H1 (cell line): ENCODE results near the gene SEZ6. TPM values are rescaled to one million over a fixed set of nuclear protein-coding genes. Genes with fewer than 3 reads are reported as not detected.
A peak's percentile ranks its signal among the peaks of the same experiment; 100 is the strongest.

Experiments
- CTCF ChIA-PET: fragments of 300-600 bp; sonication (Branson Sonifier 250); formaldehyde crosslinking; loops from one replicate; lab custom pipeline; 2021; ENCODE audit not compliant: partially characterized antibody; lab: Charles Lee
- POLR2A ChIA-PET: fragments of 300-600 bp; sonication (Branson Sonifier 250); formaldehyde crosslinking; loops from one replicate; lab custom pipeline; 2021; ENCODE audit warnings: inconsistent platforms; ENCODE audit not compliant: partially characterized antibody; lab: Charles Lee
- DNase-seq, 2 experiments: peaks; one replicate each; pipeline versions ENCODE4 v3.0.0 to v3.0.0-alpha.2; 2010 to 2022; ENCODE audit warnings: low spot score in 2 of 2, low read depth in 1 of 2, mixed read lengths in 1 of 2
- FAIRE-seq: peaks from 2 replicates; lab custom pipeline; 2011; peaks lifted over from hg19 to GRCh38; lab: Jason Lieb, UNC
- H2AFZ ChIP-seq: 2 replicates; pipeline ENCODE4 v1.8.1; 2012; ENCODE audit warnings: low read length, inconsistent platforms
- H2AK5ac ChIP-seq: 2 replicates; pipeline ENCODE4 v1.6.1; 2013; ENCODE audit warnings: low read depth, low read length
- H2BK120ac ChIP-seq: replicated peaks from 2 replicates; pipeline ENCODE3; 2013; ENCODE audit warnings: low read depth, low read length, inconsistent platforms
- H2BK12ac ChIP-seq: 2 replicates; pipeline ENCODE4 v1.6.1; 2013; ENCODE audit warnings: low read depth, low read length
- H2BK15ac ChIP-seq: 2 replicates; pipeline ENCODE4 v1.6.1; 2013; ENCODE audit warnings: low read length
- H2BK20ac ChIP-seq: 2 replicates; pipeline ENCODE4 v1.6.1; 2013; ENCODE audit warnings: low read length
- H2BK5ac ChIP-seq: 2 replicates; pipeline ENCODE4 v1.6.1; 2013; ENCODE audit warnings: low read depth, low read length
- H3K14ac ChIP-seq: 2 replicates; pipeline ENCODE4 v1.6.1; 2013; ENCODE audit warnings: inconsistent platforms; ENCODE audit not compliant: insufficient read length
- H3K18ac ChIP-seq: 2 replicates; pipeline ENCODE4 v1.6.1; 2013; ENCODE audit warnings: low read length; ENCODE audit errors: extremely low read depth
- H3K23ac ChIP-seq: 2 replicates; pipeline ENCODE4 v1.6.1; 2013; ENCODE audit warnings: inconsistent platforms; ENCODE audit not compliant: insufficient read length
- H3K23me2 ChIP-seq: 2 replicates; pipeline ENCODE4 v1.6.1; 2013; ENCODE audit warnings: low read depth, low read length
- H3K27ac ChIP-seq: 2 replicates; pipeline ENCODE4 v1.6.1; 2011; ENCODE audit warnings: low read depth, low read length, inconsistent platforms
- H3K27me3 ChIP-seq, 4 experiments: replicated peaks in 1 of 4; 1 replicate in 1 of 4; 2 replicates in 3 of 4; pipeline versions ENCODE4 v1.6.1 to v1.8.1; 2011 to 2013; ENCODE audit warnings: low read length in 3 of 4, mild to moderate bottlenecking in 3 of 4, inconsistent platforms in 2 of 4, mixed read lengths in 2 of 4, moderate library complexity in 1 of 4; ENCODE audit not compliant: control insufficient read depth in 3 of 4, insufficient read depth in 3 of 4; ENCODE audit errors: extremely low read depth in 1 of 4
- H3K36me3 ChIP-seq, 4 experiments: 2 replicates each; pipeline versions ENCODE4 v1.6.1 to v1.8.1; 2011 to 2013; ENCODE audit warnings: mild to moderate bottlenecking in 4 of 4, low read length in 3 of 4, moderate library complexity in 2 of 4, control low read depth in 1 of 4, inconsistent platforms in 1 of 4; ENCODE audit not compliant: insufficient read depth in 4 of 4, control insufficient read depth in 2 of 4
- H3K4ac ChIP-seq: replicated peaks from 2 replicates; pipeline ENCODE3; 2013; ENCODE audit warnings: low read length, low read depth, mixed read lengths, inconsistent platforms; ENCODE audit not compliant: insufficient read length
- H3K4me1 ChIP-seq, 4 experiments: replicated peaks in 1 of 4; 1 replicate in 1 of 4; 2 replicates in 3 of 4; pipeline versions ENCODE4 v1.6.1 to v1.8.1; 2011 to 2013; ENCODE audit warnings: low read length in 3 of 4, inconsistent platforms in 2 of 4, mixed read lengths in 1 of 4; ENCODE audit not compliant: insufficient read depth in 4 of 4, control insufficient read depth in 3 of 4
- H3K4me2 ChIP-seq, 2 experiments: 2 replicates each; pipeline versions ENCODE4 v1.6.1 to v1.8.1; 2011 to 2013; ENCODE audit warnings: low read depth in 2 of 2, low read length in 2 of 2, control low read depth in 1 of 2, inconsistent platforms in 1 of 2, mild to moderate bottlenecking in 1 of 2; ENCODE audit not compliant: insufficient read depth in 1 of 2
- H3K4me3 ChIP-seq, 4 experiments: fragments of 200-600, 300-600 bp in 1 of 4; sonication (generic), shearing (Covaris generic), sonication (Bioruptor Twin) in 1 of 4; 2 replicates each; pipeline versions ENCODE4 v1.5.1 to v1.8.1; 2011 to 2016; ENCODE audit warnings: low read length in 4 of 4, low read depth in 3 of 4, control low read depth in 2 of 4, inconsistent platforms in 2 of 4, mild to moderate bottlenecking in 2 of 4, mixed read lengths in 1 of 4, moderate library complexity in 1 of 4; ENCODE audit not compliant: insufficient read depth in 2 of 4; ENCODE audit errors: extremely low read depth in 1 of 4
- H3K56ac ChIP-seq: replicated peaks from 2 replicates; pipeline ENCODE3; 2013; ENCODE audit warnings: low read depth, mild to moderate bottlenecking, mixed read lengths, low read length, inconsistent platforms; ENCODE audit not compliant: insufficient read length
- H3K79me1 ChIP-seq: 2 replicates; pipeline ENCODE4 v1.6.1; 2013; ENCODE audit warnings: low read depth, low read length, control low read depth
- H3K79me2 ChIP-seq, 2 experiments: 2 replicates each; pipeline versions ENCODE4 v1.6.1 to v1.8.1; 2012 to 2013; ENCODE audit warnings: low read length in 2 of 2, mild to moderate bottlenecking in 2 of 2, inconsistent platforms in 1 of 2; ENCODE audit not compliant: insufficient read depth in 2 of 2, control insufficient read depth in 1 of 2
- H3K9ac ChIP-seq, 4 experiments: replicated peaks in 1 of 4; 1 replicate in 1 of 4; 2 replicates in 3 of 4; pipeline versions ENCODE4 v1.6.1 to v1.8.1; 2011 to 2013; ENCODE audit warnings: low read depth in 3 of 4, low read length in 3 of 4, control low read depth in 2 of 4, mild to moderate bottlenecking in 2 of 4, moderate library complexity in 2 of 4, inconsistent platforms in 1 of 4; ENCODE audit errors: extremely low read depth in 1 of 4
- H3K9me3 ChIP-seq, 2 experiments: 2 replicates each; pipeline versions ENCODE4 v1.6.1 to v1.8.1; 2012 to 2013; ENCODE audit warnings: mild to moderate bottlenecking in 2 of 2, moderate library complexity in 2 of 2, control low read depth in 1 of 2, inconsistent platforms in 1 of 2, low read depth in 1 of 2, low read length in 1 of 2, mixed read lengths in 1 of 2; ENCODE audit not compliant: insufficient read depth in 2 of 2
- H4K20me1 ChIP-seq, 2 experiments: replicated peaks in 1 of 2; 2 replicates each; pipeline versions ENCODE3 to v1.8.1; 2011 to 2013; ENCODE audit warnings: inconsistent platforms in 2 of 2, low read length in 2 of 2, mild to moderate bottlenecking in 1 of 2; ENCODE audit not compliant: insufficient read depth in 2 of 2, control insufficient read depth in 1 of 2
- H4K5ac ChIP-seq: 2 replicates; pipeline ENCODE4 v1.6.1; 2013; ENCODE audit warnings: low read length, low read depth, mixed read lengths, inconsistent platforms; ENCODE audit not compliant: insufficient read length
- H4K8ac ChIP-seq: 2 replicates; pipeline ENCODE4 v1.8.0; 2013; ENCODE audit warnings: mild to moderate bottlenecking, moderate library complexity, low read length, inconsistent platforms; ENCODE audit not compliant: insufficient read depth; ENCODE audit errors: extremely low read depth
- H4K91ac ChIP-seq: replicated peaks from 2 replicates; pipeline ENCODE3; 2013; ENCODE audit warnings: low read length, mixed read lengths, inconsistent platforms; ENCODE audit not compliant: insufficient read length
- ATF2 ChIP-seq: IDR thresholded peaks from 2 replicates; pipeline ENCODE4 v1.6.1; 2012; ENCODE audit warnings: low read length, inconsistent platforms
- PHF8 ChIP-seq: fragments of 200-600 bp; sonication (generic); conservative IDR thresholded peaks from 2 replicates; pipeline ENCODE4 v1.7.1; 2012; ENCODE audit warnings: low read depth, mild to moderate bottlenecking, inconsistent platforms, low read length, moderate library complexity
- YY1 ChIP-seq: IDR thresholded peaks from 2 replicates; pipeline ENCODE4 v1.6.1; 2011; ENCODE audit warnings: low read depth, mild to moderate bottlenecking, low read length
- WGBS, 2 experiments: shearing (Covaris generic) in 1 of 2; methylation state at CpG; one replicate each; pipeline versions ENCODE4 v1.1.6 to v1.1.7; 2013 to 2015; ENCODE audit warnings: low lambda C conversion rate in 2 of 2, mixed read lengths in 2 of 2, inconsistent platforms in 1 of 2, low coverage in 1 of 2, missing lambda C conversion rate in 1 of 2; ENCODE audit not compliant: insufficient replicate concordance in 2 of 2, insufficient coverage in 1 of 2, insufficient read length in 1 of 2; ENCODE audit errors: extremely low coverage in 1 of 2, missing lambda C conversion rate in 1 of 2; 5-methylcytosine and 5-hydroxymethylcytosine counted together
- long read RNA-seq, 2 experiments: library from RNA in 1 of 2; library from capped mRNA in 1 of 2; stranded (forward); transcript quantifications; one replicate each; pipeline ENCODE4 v2.0.0, GENCODE V29; 2021; ENCODE audit warnings: inconsistent platforms in 1 of 2
- polyA minus RNA-seq, 3 experiments: library from RNA; depleted of rRNA, polyadenylated mRNA; stranded (reverse); fragments of >200 nt; gene quantifications; 1 replicate in 2 of 3; 2 replicates in 1 of 3; pipeline ENCODE4 v1.2.3, GENCODE V29; 2011
- polyA plus RNA-seq, 7 experiments: library from polyadenylated mRNA; depleted of rRNA in 3 of 7; stranded (reverse) in 5 of 7; unstranded in 2 of 7; fragments of >200 nt in 5 of 7; fragments of 200-250 nt in 2 of 7; gene quantifications; 1 replicate in 5 of 7; 2 replicates in 1 of 7; 4 replicates in 1 of 7; pipeline versions ENCODE4 v1.2.1 to v1.2.3, GENCODE V29; 2011 to 2013; ENCODE audit warnings: missing spikeins in 2 of 7, mixed read lengths in 2 of 7
- total RNA-seq: library from RNA; stranded (reverse); fragmentation: NEBNext Ultra II Directional; extraction: Animal tissue kit (Norgen Biotek cat#: 25700); gene quantifications from 2 replicates; pipeline ENCODE4 v1.2.1, GENCODE V29; 2021

Gene SEZ6, protein sequence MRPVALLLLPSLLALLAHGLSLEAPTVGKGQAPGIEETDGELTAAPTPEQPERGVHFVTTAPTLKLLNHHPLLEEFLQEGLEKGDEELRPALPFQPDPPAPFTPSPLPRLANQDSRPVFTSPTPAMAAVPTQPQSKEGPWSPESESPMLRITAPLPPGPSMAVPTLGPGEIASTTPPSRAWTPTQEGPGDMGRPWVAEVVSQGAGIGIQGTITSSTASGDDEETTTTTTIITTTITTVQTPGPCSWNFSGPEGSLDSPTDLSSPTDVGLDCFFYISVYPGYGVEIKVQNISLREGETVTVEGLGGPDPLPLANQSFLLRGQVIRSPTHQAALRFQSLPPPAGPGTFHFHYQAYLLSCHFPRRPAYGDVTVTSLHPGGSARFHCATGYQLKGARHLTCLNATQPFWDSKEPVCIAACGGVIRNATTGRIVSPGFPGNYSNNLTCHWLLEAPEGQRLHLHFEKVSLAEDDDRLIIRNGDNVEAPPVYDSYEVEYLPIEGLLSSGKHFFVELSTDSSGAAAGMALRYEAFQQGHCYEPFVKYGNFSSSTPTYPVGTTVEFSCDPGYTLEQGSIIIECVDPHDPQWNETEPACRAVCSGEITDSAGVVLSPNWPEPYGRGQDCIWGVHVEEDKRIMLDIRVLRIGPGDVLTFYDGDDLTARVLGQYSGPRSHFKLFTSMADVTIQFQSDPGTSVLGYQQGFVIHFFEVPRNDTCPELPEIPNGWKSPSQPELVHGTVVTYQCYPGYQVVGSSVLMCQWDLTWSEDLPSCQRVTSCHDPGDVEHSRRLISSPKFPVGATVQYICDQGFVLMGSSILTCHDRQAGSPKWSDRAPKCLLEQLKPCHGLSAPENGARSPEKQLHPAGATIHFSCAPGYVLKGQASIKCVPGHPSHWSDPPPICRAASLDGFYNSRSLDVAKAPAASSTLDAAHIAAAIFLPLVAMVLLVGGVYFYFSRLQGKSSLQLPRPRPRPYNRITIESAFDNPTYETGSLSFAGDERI
- total RNA-seq (6.9 and 7.8 TPM in 2 replicates), polyA plus RNA-seq (2011; rRNA removed) (8.5 and 16.1 TPM in 2 replicates), polyA minus RNA-seq (2011; rRNA and poly(A)+ RNA removed) (5.6 and 13.9 TPM in 2 replicates)
- polyA plus RNA-seq (2011; cell fraction: cytosol; rRNA removed) = 4.8 TPM
- 18.6 TPM for polyA plus RNA-seq (2011; cell fraction: nucleus; rRNA removed)
- 10.7 to 21.5 TPM (median 18.7 TPM) in 4 replicates for polyA plus RNA-seq (2012, experiment 1 of 2)
- polyA plus RNA-seq (2012, experiment 2 of 2) = 19.3 TPM
- polyA plus RNA-seq (2013, experiment 1 of 2) = 11.1 TPM
- 10.2 TPM for polyA plus RNA-seq (2013, experiment 2 of 2)
- 5.6 TPM for polyA minus RNA-seq (2011; cell fraction: cytosol; rRNA and poly(A)+ RNA removed)
- 7.6 TPM for polyA minus RNA-seq (2011; cell fraction: nucleus; rRNA and poly(A)+ RNA removed)
- long read RNA-seq, experiment 1, partial matches to known transcripts = 8 of 12 reads
- long read RNA-seq, experiment 1, other reads (novel, unspliced or antisense) = 4 of 12 reads
- long read RNA-seq, experiment 2 = 0 reads

- Histone ChIP-seq H3K9ac (no peak within 1 kb of the TSS), H3K4ac (peak within 1 kb of the TSS; percentile 85), H2AK5ac (no peak within 1 kb of the TSS; the same call in 1 of the 2 replicates), H2BK15ac (peak within 1 kb of the TSS; percentile 89; the same call in 1 of the 2 replicates), H3K27ac (no peak within 1 kb of the TSS), H3K9me3 (no peaks in the 10 kb centered on the region), H3K23me2 (peaks cover 2% of the 10 kb centered on the region; the same call in 1 of the 2 replicates), H3K79me2 (no peaks in the 10 kb centered on the region), H2BK120ac (peak within 1 kb of the TSS; percentile 41), H3K79me1 (no peaks in the 10 kb centered on the region), H4K91ac (no peak within 1 kb of the TSS), H3K36me3 (no peaks in the 10 kb centered on the region), H3K4me2 (peak within 1 kb of the TSS; percentile 79 to 88), H3K56ac (no peak within 1 kb of the TSS), H3K14ac (no peak within 1 kb of the TSS), H3K4me1 (peaks cover 22 to 59% (median 37%) of the 10 kb centered on the region in 4 experiments), H4K5ac (no peak within 1 kb of the TSS), H3K23ac (no peak within 1 kb of the TSS), H4K8ac (peak within 1 kb of the TSS; percentile 36), H3K27me3 (peaks cover 6 to 25% (median 20%) of the 10 kb centered on the region in 4 experiments; a peak in 6 of 7 replicates), H4K20me1 (no peaks in the 10 kb centered on the region), H2AFZ (peak within 1 kb of the TSS; percentile 36; the same call in 1 of the 2 replicates), H3K4me3 (peak within 1 kb of the TSS; percentile 36 to 54 (median 45)), H2BK20ac (peak within 1 kb of the TSS; percentile 82; the same call in 1 of the 2 replicates), H2BK5ac (no peak within 1 kb of the TSS; the same call in 1 of the 2 replicates), H3K18ac (peak within 1 kb of the TSS; percentile 88), H2BK12ac (peak within 1 kb of the TSS; percentile 91)
- ChIA-PET POLR2A (interaction anchor here (1.3 to 4.6 kb wide), 5 partner anchors 13 to 103 kb away, joined by 3 to 21 read pairs (median 4); no protein-coding TSS in a partner anchor), CTCF (interaction anchor here (1.0 to 17.9 kb wide), 13 partner anchors 11 to 108 kb away, joined by 3 to 239 read pairs (median 7); no protein-coding TSS in a partner anchor)
- WGBS, 2 experiments = 16% methylated on average over 14 of the region's 43 CpGs; no CpG with 5 or more reads in 1 of the 2 experiments
- DNase-seq (peak; percentile 29 to 94), FAIRE-seq (no peak)
- TF ChIP-seq PHF8 (no peak), YY1 (peak; percentile 64; the same call in 1 of the 2 replicates), ATF2 (no peak)
These were observed at the start of gene SEZ6 for GRCh38 chr17:29005936-29006511. Gene SEZ6 (minus strand): TSS chr17:29006033. CDS start chr17:29005869, 164 bp downstream.
